ENCODE measurements around the gene SCGB2A2. TPM values are rescaled to one million over a fixed set of nuclear protein-coding genes. Genes with fewer than 3 reads are reported as not detected.

The SCGB2A2 gene
- total RNA-seq, 2 donors from 2014 or later = not detected

GRCh38 chr11:62280452-62280851 lies 10.5 kb downstream of the SCGB2A2 start:
- intact Hi-C loops (cut with DNase I) = no loop called here

GRCh38 chr11:62295504-62295903 lies 25.5 kb downstream of the SCGB2A2 start:
- intact Hi-C loops (cut with DNase I) = loop anchor here in 1 of 2 donors (2.0 kb wide), 1 partner anchor 51 kb away; no protein-coding TSS in a partner anchor
- no peak for DNase-seq (ENCODE audit: low spot score)

More at GRCh38 chr11:62280452-62280851, 10.5 kb downstream of the SCGB2A2 start:
- no peak for DNase-seq (ENCODE audit: low spot score)

GRCh38 chr11:62298975-62299374 lies 29.0 kb downstream of the SCGB2A2 start, which contains the start of gene SCGB1D4:
Gene SCGB1D4, minus strand, starts transcription at chr11:62299075. Its CDS starts 65 bp downstream, at chr11:62299010.
- DNase-seq (ENCODE audit: low spot score) = no peak

GRCh38 chr11:62306227-62306626 lies 36.3 kb downstream of the SCGB2A2 start:
- DNase-seq (ENCODE audit: low spot score) = no peak
- intact Hi-C loops (cut with DNase I) = no loop called here

More at GRCh38 chr11:62298975-62299374, 29.0 kb downstream of the SCGB2A2 start, which contains the start of gene SCGB1D4:
- intact Hi-C loops (cut with DNase I) = no loop called here

- intact Hi-C loops (cut with DNase I) = no loop called here
Observed at GRCh38 chr11:62307950-62308349, 38.0 kb downstream of the SCGB2A2 start.

GRCh38 chr11:62309991-62310390 lies 40.0 kb downstream of the SCGB2A2 start:
- DNase-seq (ENCODE audit: low spot score) = no peak
- intact Hi-C loops (cut with DNase I) = loop anchor here (5.0 to 10.0 kb wide), 2 partner anchors 135 to 513 kb away; no protein-coding TSS in a partner anchor

More at GRCh38 chr11:62307950-62308349, 38.0 kb downstream of the SCGB2A2 start:
- DNase-seq (ENCODE audit: low spot score) = no peak

- DNase-seq (ENCODE audit: low spot score) = no peak
- intact Hi-C loops (cut with DNase I) = loop anchor here in 1 of 2 donors (10.0 kb wide), 1 partner anchor 141 kb away; no protein-coding TSS in a partner anchor
Observed at GRCh38 chr11:62315431-62315830, 45.5 kb downstream of the SCGB2A2 start.

GRCh38 chr11:62322524-62322923 lies 52.6 kb downstream of the SCGB2A2 start:
- no peak for DNase-seq (ENCODE audit: low spot score)
- intact Hi-C loops (cut with DNase I) = no loop called here

Other genes with a start within 250 kb of the SCGB2A2 start
- gene INCENP, start 146.1 kb upstream of the SCGB2A2 start, total RNA-seq = 10 to 100 TPM; 11.8 to 22.4 TPM
- gene SCGB1D1, start 79.9 kb upstream of the SCGB2A2 start, total RNA-seq = not detected
- not detected for gene SCGB2A1, start 61.5 kb upstream of the SCGB2A2 start, total RNA-seq
- not detected for gene SCGB1D2, start 27.9 kb upstream of the SCGB2A2 start, total RNA-seq
- not detected for gene SCGB1D4, start 28.9 kb downstream of the SCGB2A2 start, total RNA-seq
- gene ASRGL1, start 67.3 kb downstream of the SCGB2A2 start, total RNA-seq = 10 to 100 TPM in 1 of 2 donors, 1 to 10 TPM in 1; 5.5 to 13.3 TPM
- not detected for gene SCGB1A1, start 148.9 kb downstream of the SCGB2A2 start, total RNA-seq

Measured in posterior vena cava (tissue), 2 donors.